ENCODE results near the gene SPON2. TPM values are rescaled to one million over a fixed set of nuclear protein-coding genes. Genes with fewer than 3 reads are reported as not detected.
A peak's percentile ranks its signal among the peaks of the same experiment; 100 is the strongest.
"Not testable (repeated sequence)": the region's sequence is repeated elsewhere in the genome, so short reads cannot be mapped to it uniquely, and the experiment has no call there.

SPON2 gene
- total RNA-seq, 1 donor: 4.0 TPM

GRCh38 chr4:1154126-1154522 lies 18.3 kb downstream of the SPON2 start:
- no peak for DNase-seq (ENCODE audit: low read depth in 2 of 3, low spot score in 2 of 3)

GRCh38 chr4:1153567-1154090 lies 18.8 kb downstream of the SPON2 start:
- DNase-seq (ENCODE audit: low read depth in 2 of 3, low spot score in 2 of 3): no peak

- DNase-seq (ENCODE audit: low read depth in 2 of 3, low spot score in 2 of 3): no peak
These were observed 20.1 kb downstream of the SPON2 start for GRCh38 chr4:1152290-1152689.

DNA sequence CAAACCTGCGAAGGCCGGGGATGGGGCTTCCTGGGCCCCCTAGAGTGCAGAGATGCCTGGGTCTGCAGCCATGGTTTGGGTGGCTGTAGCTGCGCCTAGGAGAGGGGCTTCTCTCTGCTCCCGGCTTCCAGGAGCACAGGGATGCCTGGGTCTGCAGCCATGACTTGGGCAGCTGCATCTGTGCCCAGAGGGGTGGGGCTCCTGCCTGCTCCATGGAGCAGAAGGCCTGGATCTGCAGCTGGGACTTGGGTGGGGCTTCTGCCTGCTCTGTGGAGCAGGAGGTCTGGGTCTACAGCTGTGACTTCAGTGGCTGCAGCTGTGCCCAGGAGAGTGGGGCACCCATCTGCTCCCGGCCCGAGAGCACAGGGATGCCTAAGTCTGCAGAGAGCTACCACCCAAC lies 20.8 kb downstream of the SPON2 start:
- DNase-seq (ENCODE audit: low read depth in 2 of 3, low spot score in 2 of 3): no peak

GRCh38 chr4:1150875-1151274 lies 21.5 kb downstream of the SPON2 start:
- DNase-seq (ENCODE audit: low read depth in 2 of 3, low spot score in 2 of 3): no peak

DNA sequence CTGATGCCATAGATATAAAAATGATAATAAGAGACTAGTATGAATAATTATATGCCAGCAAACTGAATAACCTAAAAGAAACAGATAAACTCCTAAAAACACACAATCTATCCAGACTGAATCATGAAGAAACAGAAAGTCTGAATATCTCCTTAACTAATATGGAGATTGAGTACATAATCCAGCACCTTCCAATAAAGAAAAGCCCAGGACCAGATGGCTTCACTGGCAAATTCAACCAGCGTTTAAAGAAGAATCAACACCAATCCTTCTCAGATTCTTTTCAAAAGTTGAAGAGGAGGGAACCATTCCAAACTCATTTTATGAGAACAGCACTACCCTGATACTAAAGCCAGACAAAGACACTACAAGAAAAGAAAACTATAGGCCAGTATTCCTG lies 32.5 kb downstream of the SPON2 start:
- no peak for DNase-seq (ENCODE audit: low read depth in 2 of 3, low spot score in 2 of 3)

GRCh38 chr4:1137850-1138249 lies 34.5 kb downstream of the SPON2 start:
- peak in 1 of 3 donors; percentile 9 for DNase-seq (ENCODE audit: low read depth in 2 of 3, low spot score in 2 of 3)

- peak in 1 of 3 donors; percentile 47 for DNase-seq (ENCODE audit: low read depth in 2 of 3, low spot score in 2 of 3)
These were observed 35.2 kb downstream of the SPON2 start for GRCh38 chr4:1137063-1137776.

DNA sequence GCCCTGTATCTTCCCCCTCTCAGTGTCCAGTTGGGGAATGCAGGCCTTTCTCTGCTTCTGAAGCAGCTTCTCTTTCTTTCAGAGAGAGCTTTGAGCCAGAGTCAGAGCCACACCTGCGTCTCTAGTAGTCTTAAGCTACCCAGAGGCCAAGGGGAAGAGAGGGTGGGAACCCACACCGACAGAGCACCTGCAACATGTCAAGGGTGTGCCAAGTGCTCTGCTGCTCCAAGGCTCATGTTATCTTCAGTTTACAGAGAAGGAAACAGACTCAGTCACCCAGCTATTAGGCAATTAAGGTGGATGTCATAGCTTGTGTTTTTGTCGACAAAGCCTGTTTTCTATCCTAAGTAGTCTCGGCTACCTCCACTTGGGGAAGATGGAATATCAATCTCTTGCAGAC lies 36.3 kb downstream of the SPON2 start:
- peak in 1 of 3 donors; percentile 41 for DNase-seq (ENCODE audit: low read depth in 2 of 3, low spot score in 2 of 3)

- no peak for DNase-seq (ENCODE audit: low read depth in 2 of 3, low spot score in 2 of 3)
These were observed 39.4 kb downstream of the SPON2 start for GRCh38 chr4:1133033-1133432.

DNA sequence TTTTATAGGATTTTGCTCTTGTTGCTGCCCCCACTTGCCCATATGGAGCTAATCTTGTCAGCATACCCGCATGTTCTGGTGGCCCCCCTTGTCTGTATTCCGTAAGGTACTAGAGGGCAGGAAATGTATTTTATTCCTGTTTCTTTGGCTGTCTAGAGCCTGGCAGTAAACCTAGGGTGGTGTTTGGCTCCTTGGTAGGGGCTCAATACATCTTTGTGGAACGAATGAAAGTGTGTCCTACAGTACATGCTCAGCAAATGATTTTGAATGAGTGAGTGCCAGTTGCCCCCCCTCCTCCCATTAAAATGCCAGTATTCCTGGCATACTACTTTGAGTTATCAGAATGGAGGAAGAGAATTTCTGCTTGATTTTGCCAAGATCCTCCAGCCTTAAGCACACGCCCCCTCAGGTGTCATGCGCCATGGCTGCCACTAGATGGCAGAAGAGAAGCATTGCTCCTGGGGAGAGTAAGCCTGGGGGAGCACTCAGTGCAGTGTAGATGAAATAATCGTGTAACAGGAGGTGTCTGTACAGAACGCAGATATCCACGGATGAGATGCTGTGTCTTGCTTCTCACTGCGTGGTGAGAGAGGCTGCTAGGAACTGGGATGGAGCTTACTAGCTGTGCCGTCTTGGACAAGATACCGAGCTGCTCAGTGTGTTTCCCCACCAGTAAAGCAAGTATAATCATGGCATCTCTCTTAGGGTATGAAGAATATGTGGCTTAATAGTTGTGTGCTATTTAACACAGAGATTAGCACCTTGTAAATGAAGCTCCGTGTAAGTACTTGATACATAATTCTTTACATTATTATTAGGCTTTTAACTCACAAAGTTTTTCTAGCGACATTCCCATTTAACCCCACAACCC lies 41.8 kb downstream of the SPON2 start:
- DNase-seq (ENCODE audit: low read depth in 2 of 3, low spot score in 2 of 3): peak; percentile 65 to 87 (median 67)

- DNase-seq (ENCODE audit: low read depth in 2 of 3, low spot score in 2 of 3): no peak
These were observed 45.9 kb downstream of the SPON2 start for GRCh38 chr4:1126506-1126905.

GRCh38 chr4:1125466-1125865 lies 46.9 kb downstream of the SPON2 start:
- DNase-seq (ENCODE audit: low read depth in 2 of 3, low spot score in 2 of 3): not testable (repeated sequence)

DNA sequence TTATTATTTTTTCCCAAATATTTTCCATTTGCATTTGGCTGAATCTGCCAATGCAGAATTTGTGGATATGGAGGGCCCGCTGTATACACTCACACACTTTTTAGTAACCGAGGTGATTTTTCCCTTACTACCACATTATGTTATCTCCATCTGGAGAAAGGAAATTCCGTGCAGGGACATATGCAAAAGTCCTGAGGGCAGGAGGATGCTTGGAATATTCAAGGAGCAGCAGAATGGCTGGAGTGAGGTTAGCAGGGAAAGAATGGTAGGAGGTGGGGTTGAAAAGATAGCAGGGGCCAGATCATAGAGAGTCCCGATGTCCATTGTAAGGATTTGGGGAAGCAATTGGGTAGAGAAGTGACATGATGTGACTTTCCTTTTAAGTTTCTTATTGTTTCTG lies 47.6 kb downstream of the SPON2 start:
- no peak for DNase-seq (ENCODE audit: low read depth in 2 of 3, low spot score in 2 of 3)

DNA sequence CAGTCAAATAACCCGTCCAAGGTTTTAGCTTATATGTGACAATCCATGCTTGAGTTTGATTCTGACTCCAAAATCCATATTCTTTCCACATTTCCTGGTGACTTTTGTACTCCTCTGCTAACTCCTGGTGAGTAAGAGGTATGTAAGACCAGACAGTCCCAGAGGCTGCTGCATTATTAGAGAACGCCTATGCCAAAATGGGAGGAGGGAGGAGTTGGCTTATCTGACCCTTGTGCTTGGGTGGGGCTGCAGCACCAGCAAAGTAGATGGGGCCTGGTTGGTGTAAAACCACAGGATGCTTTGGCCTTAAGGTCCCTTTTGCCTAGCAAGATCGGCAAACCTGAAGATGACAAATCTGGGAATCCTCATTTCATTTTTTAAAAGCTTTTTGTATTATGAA lies 49.9 kb downstream of the SPON2 start:
- no peak for DNase-seq (ENCODE audit: low read depth in 2 of 3, low spot score in 2 of 3)

Small RNAs within 50 kb of the gene (small RNA-seq; reads per million reads assigned to genes)
- gene RF00554: not detected

Other genes starting within 250 kb of the SPON2 start
- gene GAK, start 240.3 kb downstream of the SPON2 start, total RNA-seq: 107 TPM
- 28.3 TPM for gene TMEM175, start 240.1 kb downstream of the SPON2 start, total RNA-seq
- gene DGKQ, start 199.0 kb downstream of the SPON2 start, total RNA-seq: 13.5 TPM
- 21.8 TPM for gene IDUA, start 185.5 kb downstream of the SPON2 start, total RNA-seq
- 0.27 TPM for gene SLC26A1, start 179.2 kb downstream of the SPON2 start, total RNA-seq
- gene FGFRL1, start 161.0 kb downstream of the SPON2 start, total RNA-seq: 43.1 TPM
- gene RNF212, start 59.0 kb downstream of the SPON2 start, total RNA-seq: 1.1 TPM
- 626 TPM for gene CTBP1, start 76.5 kb upstream of the SPON2 start, total RNA-seq
- 94.8 TPM for gene MAEA, start 117.3 kb upstream of the SPON2 start, total RNA-seq
- gene UVSSA, start 174.6 kb upstream of the SPON2 start, total RNA-seq: 11.0 TPM
- gene NKX1-1, start 233.9 kb upstream of the SPON2 start, total RNA-seq: not detected